Activated CD8-positive, alpha-beta memory T cell treated with anti-CD3 and anti-CD28 coated beads, Interleukin-2, amount 50 U/mL, for 24 hours (primary cell): ENCODE results near the gene ZFHX3.
"Not testable (repeated sequence)": the region's sequence is repeated elsewhere in the genome, so short reads cannot be mapped to it uniquely, and the experiment has no call there.

ENCODE experiments used
- DNase-seq: peaks from one replicate; pipeline ENCODE4 v3.0.0-alpha.2; 2020; ENCODE audit errors: extremely low read depth

The ZFHX3 gene

GRCh38 chr16:73023752-73024570, 24.0 kb downstream of the ZFHX3 start:
- DNase-seq: no peak

GRCh38 chr16:73023320-73023719, 24.6 kb downstream of the ZFHX3 start:
- DNase-seq: no peak

- DNase-seq: no peak
Measured at GRCh38 chr16:73022534-73022933, 25.4 kb downstream of the ZFHX3 start.

DNA sequence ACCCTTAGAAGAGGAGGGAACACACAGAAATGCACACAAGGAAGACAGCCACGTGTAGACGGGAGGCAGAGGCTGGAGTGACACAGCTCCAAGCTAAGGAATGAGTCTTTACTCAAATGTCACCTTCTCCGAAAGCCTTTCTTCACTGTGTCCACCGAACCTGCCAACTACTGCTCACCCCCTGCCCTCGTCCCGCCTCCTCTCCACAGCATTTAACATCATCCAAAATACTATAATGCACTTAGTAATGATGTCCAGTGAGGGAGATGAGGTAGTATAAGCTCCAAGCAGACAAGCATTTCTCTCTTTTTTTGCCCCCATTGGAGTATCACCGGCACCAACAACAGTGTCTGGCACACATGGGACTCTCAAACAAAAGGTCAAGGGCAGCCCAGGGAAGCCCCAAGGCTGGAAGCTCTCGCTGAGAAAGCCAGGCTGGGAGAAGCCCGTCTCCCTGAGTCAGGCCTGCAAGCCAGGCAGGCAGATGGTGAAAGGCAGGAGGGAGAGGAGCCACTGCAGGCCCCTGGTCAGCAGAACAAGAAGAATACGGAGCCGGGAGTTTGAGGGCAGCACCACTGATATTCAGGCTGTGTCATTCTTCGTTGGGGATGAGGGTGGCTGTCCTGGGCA, 25.9 kb downstream of the ZFHX3 start:
- no peak for DNase-seq

GRCh38 chr16:73020409-73020884, 27.5 kb downstream of the ZFHX3 start:
- no peak for DNase-seq

DNA sequence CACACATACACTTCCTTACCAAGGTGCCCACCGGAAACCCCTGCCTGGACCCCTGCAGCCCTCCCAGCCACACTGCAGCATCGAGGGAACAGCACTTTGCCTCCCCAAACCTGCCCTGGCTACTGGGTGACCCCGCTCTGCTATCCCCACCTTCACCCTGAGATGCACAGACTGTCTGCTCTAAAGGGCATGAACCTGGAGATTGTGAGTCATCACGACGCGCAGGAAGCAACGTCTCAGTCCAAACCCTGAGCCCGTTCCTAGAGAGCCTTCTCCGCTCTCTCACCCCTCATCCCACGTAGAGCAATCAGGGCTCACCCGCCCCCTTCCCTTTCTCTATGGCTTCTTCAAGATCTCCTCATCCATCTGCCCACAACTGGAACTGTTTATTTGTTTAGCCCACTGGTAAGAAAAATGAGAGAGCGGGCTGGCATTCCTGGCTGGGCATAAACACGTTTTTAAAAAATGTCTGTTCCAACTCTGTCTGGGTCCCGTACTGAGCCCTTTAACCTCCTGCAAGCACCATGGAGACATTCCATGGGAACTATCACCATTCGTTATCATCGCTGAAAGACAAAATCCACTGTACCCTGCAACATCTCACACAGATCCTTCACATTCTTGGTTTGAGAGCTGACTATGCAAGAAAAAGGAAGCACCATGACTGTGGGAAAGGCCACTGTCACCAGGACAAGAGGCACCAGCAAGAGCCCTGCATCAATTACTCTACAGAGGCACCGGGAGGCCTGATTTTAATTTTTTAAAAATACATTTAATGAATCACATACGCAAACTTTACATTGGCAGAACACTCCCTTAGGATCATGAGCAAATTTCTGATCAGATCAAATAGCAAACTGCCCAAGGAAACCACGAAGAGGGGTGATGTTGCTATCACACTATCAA, 28.2 kb downstream of the ZFHX3 start:
- DNase-seq: no peak

GRCh38 chr16:73018821-73019456, 29.0 kb downstream of the ZFHX3 start:
- no peak for DNase-seq

- no peak for DNase-seq
Measured at GRCh38 chr16:73017321-73017720, 30.6 kb downstream of the ZFHX3 start.

DNA sequence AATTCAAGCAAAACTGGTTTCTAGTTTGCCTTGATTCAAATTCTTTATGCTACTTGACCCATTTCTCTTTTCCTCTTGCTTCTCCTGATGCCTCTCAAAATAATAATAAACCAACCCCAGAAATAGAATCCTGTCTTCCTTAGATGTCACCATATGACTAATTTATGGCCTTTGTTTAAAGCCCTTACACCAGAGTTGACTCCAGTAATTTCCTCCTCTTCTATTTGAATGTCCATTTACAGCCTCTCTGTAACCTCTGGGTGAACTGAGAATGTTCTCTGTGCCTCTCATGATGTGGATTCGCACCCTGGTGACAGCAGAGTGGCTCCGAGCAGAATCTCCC, 31.5 kb downstream of the ZFHX3 start:
- DNase-seq: no peak

DNA sequence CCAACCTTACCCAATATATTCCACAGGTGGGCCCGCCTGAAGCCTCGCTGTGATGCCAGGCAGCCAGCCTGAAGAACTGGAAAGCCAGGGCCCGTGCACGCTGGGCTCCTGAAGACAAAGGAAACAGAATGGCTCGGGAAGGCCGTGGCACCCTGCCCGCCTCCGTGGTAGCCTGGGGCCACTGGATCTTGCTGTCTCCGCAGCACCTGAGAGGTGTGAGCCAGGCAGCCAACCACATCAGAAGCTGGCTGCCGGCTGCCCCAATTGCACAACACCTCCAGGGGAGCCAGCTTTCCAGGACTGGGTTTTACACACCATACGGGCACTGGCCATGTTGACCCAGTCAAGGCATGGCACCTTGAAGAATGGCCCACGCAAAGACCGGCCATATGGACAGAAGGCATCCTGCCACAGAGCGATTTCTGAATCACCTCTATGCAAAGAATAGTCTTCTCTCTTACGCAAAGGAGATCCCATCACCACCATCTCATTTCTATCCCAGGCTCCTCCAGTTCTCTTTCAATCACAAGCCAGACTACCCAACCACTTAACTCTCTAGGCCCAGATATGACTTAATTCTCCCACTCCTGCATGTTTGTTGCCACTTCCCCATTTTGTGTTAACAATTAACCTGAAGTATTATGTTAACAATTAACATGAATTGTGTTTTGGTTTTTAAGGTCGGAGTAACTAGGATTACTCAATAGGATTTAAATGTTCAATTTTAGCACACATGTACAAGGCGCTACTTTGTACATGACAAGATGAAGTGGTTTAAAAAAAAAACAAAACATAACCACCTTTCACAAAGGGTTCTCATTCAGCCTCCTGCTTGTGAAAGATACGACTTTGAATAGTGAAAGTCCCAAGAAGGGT, 32.1 kb downstream of the ZFHX3 start:
- no peak for DNase-seq

DNA sequence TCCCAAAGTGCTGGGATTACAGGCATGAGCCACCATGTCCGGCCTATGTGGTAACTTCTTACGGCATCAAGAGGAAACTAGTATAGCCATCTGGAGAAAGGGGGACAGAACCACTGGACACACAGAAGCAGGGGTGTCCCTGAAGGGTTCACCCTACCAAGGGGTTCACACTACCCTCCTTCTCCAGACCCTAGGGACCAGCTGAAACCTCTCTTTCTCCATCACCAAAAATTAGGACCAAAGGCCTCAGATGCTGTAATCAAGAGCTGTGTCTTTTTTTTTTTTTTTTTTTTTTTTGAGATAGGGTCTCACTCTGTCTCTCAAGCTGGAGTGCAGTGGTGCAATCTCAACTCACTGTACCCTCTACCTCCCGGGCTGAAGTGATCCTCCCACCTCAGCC, 33.2 kb downstream of the ZFHX3 start:
- DNase-seq: no peak

- DNase-seq: no peak
Measured at GRCh38 chr16:73013974-73014373, 34.0 kb downstream of the ZFHX3 start.

DNA sequence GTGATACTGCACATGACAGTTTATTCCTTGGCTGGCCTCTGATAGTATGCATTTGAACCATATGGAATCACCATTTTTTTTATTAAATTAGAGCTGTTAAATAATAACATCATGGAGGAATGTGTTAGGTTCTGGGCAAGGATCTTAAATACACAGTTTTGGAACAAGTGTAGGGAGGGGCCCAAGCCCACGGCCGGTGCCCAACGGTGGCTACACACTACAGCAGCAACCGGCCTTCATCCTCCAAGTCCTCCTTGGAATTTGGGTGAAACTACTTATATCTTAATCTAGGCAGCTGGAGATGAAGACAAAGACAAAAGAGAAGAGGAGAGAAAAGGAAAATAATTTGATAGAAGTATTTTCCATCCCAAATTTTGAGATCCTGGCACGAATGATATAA, 35.6 kb downstream of the ZFHX3 start:
- DNase-seq: no peak

DNA sequence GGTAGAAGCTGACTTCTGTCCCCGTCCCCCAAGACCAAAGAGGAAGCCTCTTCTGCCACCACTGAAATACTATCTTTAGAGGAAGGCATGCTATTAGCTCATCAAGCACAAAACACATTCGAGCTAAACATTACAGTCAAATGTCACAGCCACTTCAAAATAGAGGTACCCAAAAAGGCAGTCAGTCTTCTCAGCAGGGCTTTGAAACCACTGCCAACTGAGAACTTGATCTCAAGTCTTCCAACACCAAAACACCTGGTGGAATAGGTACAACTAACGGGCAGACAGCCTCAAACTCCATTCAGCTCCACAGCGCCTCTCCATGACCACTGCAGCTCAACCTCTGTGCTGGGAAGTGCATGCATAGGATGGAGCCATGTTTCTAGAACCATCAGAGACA, 36.0 kb downstream of the ZFHX3 start:
- DNase-seq: no peak

DNA sequence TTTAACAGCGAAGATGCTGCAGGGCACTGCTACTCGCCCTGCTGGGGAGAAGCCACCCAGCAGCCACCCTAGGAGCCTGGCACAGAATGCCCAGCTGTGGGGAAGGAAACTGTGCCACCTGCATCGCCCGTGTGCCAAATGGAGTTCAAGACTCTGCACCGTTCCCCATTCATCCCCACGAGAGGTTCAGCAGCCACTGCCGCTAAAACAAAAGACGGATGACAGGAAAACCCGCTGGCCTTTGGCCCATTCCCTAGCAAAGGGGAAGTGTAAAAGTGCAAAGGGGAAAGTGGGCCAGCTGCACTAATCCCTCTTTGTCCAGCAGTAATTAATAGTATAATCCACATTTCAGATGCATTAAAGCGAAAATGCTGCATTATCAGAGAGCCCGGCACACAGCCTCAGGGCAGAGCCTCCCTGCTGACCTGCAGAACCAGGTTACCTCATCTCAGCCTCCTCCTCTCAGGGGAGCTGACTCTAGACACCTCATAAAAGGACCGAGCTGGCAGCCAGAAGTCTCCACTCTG, 37.7 kb downstream of the ZFHX3 start:
- no peak for DNase-seq

DNA sequence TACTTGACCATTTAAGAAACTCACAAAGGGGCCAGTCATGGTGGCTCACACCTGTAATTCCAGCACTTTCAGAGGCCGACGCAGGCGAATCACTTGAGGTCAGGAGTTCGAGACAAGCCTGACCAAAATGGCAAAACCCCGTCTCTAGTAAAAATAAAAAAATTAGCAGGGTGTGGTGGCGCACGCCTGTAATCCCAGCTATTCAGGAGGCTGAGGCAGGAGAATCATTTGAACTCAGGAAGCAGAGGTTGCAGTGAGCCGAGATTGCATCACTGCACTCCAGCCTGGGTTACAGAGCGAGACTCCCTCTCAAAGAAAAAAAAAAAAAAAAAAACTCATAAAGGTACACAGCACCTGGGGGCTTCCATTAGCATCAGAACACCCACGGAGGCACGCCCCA, 38.2 kb downstream of the ZFHX3 start:
- not testable (repeated sequence) for DNase-seq

DNA sequence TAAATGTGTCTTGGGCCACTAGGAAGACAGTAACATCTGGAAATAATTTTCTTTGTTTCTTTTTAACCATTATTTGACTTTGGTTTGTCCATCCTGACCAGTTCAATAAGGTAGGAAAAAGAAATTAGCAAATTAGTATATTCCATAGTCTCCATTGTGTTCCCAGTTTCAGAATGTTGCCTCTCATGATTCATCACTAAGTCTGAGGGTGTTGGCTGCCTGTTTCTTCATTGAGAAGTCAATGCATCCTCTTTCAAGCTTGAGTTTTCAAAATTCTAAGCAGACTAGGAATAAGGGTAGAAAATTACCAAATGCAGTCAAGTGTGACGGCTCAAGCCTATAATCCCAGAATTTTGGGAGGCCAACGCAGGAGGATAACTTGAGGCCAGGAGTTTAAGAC, 41.9 kb downstream of the ZFHX3 start:
- DNase-seq: no peak

DNA sequence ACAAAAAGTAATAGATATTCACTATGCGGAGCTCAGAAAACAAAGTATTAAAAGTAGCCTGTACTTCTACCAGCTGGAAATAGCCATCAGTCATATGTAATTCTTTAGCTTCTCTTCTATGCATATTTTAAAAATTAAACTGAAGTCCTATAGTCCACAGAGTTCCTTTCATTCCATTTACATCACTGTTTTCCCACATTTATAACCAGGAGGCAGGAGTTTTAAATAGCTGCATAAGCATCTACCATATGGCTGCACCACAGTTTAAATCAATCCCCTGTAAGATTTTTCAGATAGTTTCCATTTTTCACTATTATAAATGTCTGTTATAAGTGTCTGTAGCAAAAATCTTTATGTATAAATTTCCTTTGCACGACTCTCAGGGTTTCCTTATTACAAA, 45.1 kb downstream of the ZFHX3 start:
- DNase-seq: no peak

DNA sequence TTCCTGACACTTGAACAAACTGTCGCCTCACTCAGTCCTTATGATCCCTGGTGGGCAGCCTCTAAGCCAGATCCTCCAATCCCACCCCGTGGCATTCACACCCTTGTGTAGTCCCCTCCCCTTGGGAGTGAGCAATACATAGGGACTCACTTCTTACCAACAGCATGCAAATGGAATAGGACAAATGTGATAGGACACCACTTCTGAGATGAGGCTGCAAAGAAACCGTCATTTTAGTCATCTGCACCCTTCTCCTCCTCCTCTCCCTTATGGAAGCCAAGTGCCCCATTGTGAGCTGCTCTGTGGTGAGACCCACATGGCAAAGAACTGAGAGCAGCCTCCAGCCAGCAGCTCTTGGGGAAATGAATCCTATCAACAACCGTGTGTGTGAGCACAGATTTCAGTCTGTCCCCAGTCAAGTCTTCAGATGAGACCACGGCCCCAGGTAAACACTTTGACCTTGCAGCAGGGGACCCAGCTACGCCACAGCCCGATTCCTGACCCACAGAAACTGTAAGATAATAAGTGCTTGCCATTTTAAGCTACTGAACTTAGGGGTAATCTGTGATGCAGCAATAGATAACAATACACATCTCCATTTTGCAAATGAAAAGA, 46.9 kb downstream of the ZFHX3 start:
- DNase-seq: no peak
